ENCODE results near the gene TM9SF4. TPM values are rescaled to one million over a fixed set of nuclear protein-coding genes. Genes with fewer than 3 reads are reported as not detected.

The TM9SF4 gene, protein sequence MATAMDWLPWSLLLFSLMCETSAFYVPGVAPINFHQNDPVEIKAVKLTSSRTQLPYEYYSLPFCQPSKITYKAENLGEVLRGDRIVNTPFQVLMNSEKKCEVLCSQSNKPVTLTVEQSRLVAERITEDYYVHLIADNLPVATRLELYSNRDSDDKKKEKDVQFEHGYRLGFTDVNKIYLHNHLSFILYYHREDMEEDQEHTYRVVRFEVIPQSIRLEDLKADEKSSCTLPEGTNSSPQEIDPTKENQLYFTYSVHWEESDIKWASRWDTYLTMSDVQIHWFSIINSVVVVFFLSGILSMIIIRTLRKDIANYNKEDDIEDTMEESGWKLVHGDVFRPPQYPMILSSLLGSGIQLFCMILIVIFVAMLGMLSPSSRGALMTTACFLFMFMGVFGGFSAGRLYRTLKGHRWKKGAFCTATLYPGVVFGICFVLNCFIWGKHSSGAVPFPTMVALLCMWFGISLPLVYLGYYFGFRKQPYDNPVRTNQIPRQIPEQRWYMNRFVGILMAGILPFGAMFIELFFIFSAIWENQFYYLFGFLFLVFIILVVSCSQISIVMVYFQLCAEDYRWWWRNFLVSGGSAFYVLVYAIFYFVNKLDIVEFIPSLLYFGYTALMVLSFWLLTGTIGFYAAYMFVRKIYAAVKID
- total RNA-seq, result 10 to 100 TPM; 18.0 to 22.9 (median 21.0) TPM

DNA sequence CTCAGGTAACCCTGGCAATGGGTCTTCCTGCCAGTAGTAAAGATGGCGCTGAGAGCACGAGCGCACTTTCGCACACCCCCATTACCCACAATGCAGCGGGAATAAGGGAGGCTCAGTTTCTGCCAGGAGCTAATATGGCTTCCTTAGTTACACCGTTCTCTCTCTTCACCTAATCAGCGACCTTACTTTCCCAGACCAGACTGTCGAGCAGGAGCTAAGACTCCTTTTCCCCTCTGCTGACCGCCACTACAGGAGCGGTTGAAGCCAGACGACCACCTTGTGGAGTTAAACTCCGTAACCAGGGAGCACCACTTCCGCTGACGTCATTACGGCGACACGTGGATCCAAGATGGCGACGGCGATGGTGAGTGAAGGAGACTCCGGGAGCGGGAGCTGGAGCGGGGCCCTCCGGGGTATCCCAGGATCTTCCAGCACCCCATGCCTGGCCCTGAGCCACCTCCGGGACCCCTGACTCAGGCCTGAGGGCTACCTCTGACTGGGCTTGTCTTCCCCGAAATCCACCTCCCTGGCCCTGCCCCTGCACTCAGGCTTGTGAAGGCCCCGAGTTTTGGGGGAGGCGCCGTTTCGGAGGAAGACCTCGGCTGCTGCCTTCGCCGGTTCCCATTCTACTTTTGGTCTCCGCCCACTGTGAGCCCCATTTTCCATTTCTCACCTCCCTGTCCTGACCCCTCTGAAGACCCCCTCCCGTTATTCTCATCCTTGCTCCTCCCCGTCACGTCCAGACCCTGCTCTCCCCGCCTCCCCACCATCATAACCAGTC, at the start of gene TM9SF4:
Gene TM9SF4, plus strand, starts transcription at position 323 of the 781 bp plus-strand sequence. Its CDS starts 27 bp downstream, at position 350.
- peak within 1 kb of the TSS; percentile 98 to 100 (median 99) for H3K27ac ChIP-seq
- no peaks in the 10 kb centered on the region for H3K27me3 ChIP-seq
- peak; percentile 97 to 99 for ATAC-seq
- H3K4me1 ChIP-seq, result peaks cover 17 to 30% of the 10 kb centered on the region in 2 donors
- peak; percentile 57 to 62 for TF ChIP-seq POLR2A (IDR thresholded peaks at IDR 0.05)
- TF ChIP-seq, protein P1, sequence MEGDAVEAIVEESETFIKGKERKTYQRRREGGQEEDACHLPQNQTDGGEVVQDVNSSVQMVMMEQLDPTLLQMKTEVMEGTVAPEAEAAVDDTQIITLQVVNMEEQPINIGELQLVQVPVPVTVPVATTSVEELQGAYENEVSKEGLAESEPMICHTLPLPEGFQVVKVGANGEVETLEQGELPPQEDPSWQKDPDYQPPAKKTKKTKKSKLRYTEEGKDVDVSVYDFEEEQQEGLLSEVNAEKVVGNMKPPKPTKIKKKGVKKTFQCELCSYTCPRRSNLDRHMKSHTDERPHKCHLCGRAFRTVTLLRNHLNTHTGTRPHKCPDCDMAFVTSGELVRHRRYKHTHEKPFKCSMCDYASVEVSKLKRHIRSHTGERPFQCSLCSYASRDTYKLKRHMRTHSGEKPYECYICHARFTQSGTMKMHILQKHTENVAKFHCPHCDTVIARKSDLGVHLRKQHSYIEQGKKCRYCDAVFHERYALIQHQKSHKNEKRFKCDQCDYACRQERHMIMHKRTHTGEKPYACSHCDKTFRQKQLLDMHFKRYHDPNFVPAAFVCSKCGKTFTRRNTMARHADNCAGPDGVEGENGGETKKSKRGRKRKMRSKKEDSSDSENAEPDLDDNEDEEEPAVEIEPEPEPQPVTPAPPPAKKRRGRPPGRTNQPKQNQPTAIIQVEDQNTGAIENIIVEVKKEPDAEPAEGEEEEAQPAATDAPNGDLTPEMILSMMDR (IDR thresholded peaks at IDR 0.05 in 4 of 5, conservative IDR thresholded peaks at IDR 0.05 in 1 of 5), result no peak
- intact Hi-C loops (cut with DNase I; ENCODE audit: low total_unique reads), result loop anchor here (1.0 to 10.0 kb wide), 3 partner anchors 97 to 275 kb away; partner anchors contain the start of genes ASXL1, PLAGL2 and POFUT1
- peak within 1 kb of the TSS; percentile 94 to 100 (median 96) for H3K4me3 ChIP-seq
- no peaks in the 10 kb centered on the region for H3K9me3 ChIP-seq
- peak; percentile 85 for DNase-seq
- H3K36me3 ChIP-seq, result no peaks in the 10 kb centered on the region
- in situ Hi-C loops (cut with MboI; ENCODE audit: low sequenced_read_pairs in 4 of 4), result loop anchor here in 1 of 4 donors (10.0 to 25.0 kb wide), 2 partner anchors 95 to 572 kb away; partner anchors contain the start of genes PLAGL2 and POFUT1

DNA sequence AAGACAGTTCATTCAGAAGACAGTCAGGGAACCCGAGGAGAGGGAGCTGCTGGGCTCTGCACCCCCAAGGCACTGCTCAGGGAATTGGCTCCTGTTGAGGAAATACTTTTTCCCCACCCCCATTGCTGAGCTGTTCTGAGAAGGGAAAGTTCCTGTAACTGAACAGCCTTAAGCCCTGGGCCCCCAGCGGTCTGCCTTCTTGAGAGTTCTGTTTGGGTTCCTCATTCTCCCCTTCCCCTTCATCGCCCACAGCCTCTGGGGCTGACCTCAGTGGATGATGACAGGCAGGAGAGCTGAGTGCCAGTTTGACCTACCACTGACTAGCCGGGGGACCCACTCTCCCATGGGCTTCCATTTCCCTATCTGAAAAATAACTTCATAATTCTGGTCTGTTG, 46.7 kb upstream of the TM9SF4 start:
- no peak overlapping the region for H3K4me3 ChIP-seq
- H3K4me1 ChIP-seq, result peaks cover 0 to 6% of the 10 kb centered on the region in 2 donors
- no peak for TF ChIP-seq POLR2A (IDR thresholded peaks at IDR 0.05)
- TF ChIP-seq, protein P1 (IDR thresholded peaks at IDR 0.05 in 4 of 5, conservative IDR thresholded peaks at IDR 0.05 in 1 of 5), result no peak
- H3K27ac ChIP-seq, result no peak overlapping the region
- DNase-seq, result peak; percentile 27 to 38
- intact Hi-C loops (cut with DNase I; ENCODE audit: low total_unique reads), result no loop called here
- in situ Hi-C loops (cut with MboI; ENCODE audit: low sequenced_read_pairs in 4 of 4), result no loop called here
- no peaks in the 10 kb centered on the region for H3K36me3 ChIP-seq
- no peak for ATAC-seq
- no peaks in the 10 kb centered on the region for H3K9me3 ChIP-seq
- peaks cover 0 to 13% (median 3%) of the 10 kb centered on the region in 3 donors for H3K27me3 ChIP-seq

DNA sequence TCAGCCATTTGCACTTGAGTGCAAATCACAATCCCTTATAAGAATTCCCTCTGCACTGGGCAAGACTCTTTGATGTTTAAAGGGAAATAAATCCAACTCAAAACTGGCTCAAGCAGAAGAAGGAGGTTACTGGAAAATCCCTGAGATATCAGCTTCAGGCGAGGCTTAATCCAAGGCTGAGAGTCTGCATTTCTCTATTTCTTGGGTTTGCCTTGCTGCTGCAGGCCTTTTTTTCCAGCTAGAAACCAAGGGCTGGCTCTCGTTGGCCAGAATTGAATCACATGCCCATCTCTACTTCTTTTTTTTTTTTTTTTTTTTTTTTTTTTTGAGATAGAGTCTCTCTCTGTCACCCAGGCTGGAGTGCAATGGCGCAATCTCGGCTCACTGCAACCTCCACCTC, 45.8 kb upstream of the TM9SF4 start:
- peaks cover 0 to 6% of the 10 kb centered on the region in 2 donors for H3K4me1 ChIP-seq
- H3K4me3 ChIP-seq, result no peak overlapping the region
- no peak for TF ChIP-seq POLR2A (IDR thresholded peaks at IDR 0.05)
- TF ChIP-seq, protein P1 (IDR thresholded peaks at IDR 0.05 in 4 of 5, conservative IDR thresholded peaks at IDR 0.05 in 1 of 5), result no peak
- no peak overlapping the region for H3K27ac ChIP-seq
- intact Hi-C loops (cut with DNase I; ENCODE audit: low total_unique reads), result no loop called here
- ATAC-seq (no peak), DNase-seq (no peak)
- peaks cover 0 to 6% (median under 1%) of the 10 kb centered on the region in 3 donors for H3K27me3 ChIP-seq
- H3K9me3 ChIP-seq, result no peaks in the 10 kb centered on the region
- H3K36me3 ChIP-seq, result no peaks in the 10 kb centered on the region
- in situ Hi-C loops (cut with MboI; ENCODE audit: low sequenced_read_pairs in 4 of 4), result no loop called here

DNA sequence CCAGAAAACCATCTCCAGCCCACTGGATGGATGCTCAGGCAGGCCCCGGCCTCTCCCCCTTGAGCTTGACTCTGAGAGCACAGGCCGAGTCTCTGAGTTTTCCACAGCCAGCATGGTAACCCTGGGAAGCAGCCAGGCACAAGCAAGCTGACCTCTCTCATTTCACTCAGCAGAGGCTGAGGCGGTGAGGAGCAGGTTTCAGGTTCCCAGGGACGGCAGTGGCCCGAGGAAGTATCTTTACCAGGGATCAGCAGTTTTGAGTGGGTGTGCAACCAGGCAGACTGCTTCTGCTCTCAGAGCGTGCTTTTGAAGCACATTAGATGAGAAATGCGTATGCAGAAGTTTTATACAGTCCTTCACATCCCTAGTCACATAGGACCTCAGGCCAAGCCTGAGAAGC, 44.8 kb upstream of the TM9SF4 start:
- intact Hi-C loops (cut with DNase I; ENCODE audit: low total_unique reads) (no loop called here), in situ Hi-C loops (cut with MboI; ENCODE audit: low sequenced_read_pairs in 4 of 4) (no loop called here)
- Histone ChIP-seq H3K27me3 (peaks cover 0 to 3% (median 0%) of the 10 kb centered on the region in 3 donors), H3K27ac (no peak overlapping the region), H3K9me3 (no peaks in the 10 kb centered on the region), H3K4me3 (no peak overlapping the region), H3K4me1 (peaks cover 0 to 6% of the 10 kb centered on the region in 2 donors), H3K36me3 (no peaks in the 10 kb centered on the region)
- peak in 1 of 2 donors; percentile 30 for DNase-seq
- TF ChIP-seq, protein P1 (IDR thresholded peaks at IDR 0.05 in 4 of 5, conservative IDR thresholded peaks at IDR 0.05 in 1 of 5), result no peak
- no peak for TF ChIP-seq POLR2A (IDR thresholded peaks at IDR 0.05)
- peak; percentile 64 for ATAC-seq
